SK-N-SH treated with all-trans-retinoic acid at 6 μM for 48 hours (cell line): ENCODE measurements around the gene SARNP.

Source experiments
- ATAC-seq: fragments of 200-7000 bp; cut with Tn5 transposase; 3 replicates; pipeline ENCODE4 v1.9.1; 2020; ENCODE audit warnings: mild to moderate bottlenecking, moderate library complexity
- ARNTL ChIP-seq: fragments of 450-650 bp; formaldehyde crosslinking; IDR thresholded peaks from 2 replicates; pipeline ENCODE4 v1.5.0; 2020; ENCODE audit warnings: low read depth, mild to moderate bottlenecking, moderate library complexity, borderline replicate concordance
- BACH2 ChIP-seq: fragments of 250-450 bp; sonication (Bioruptor Pico); IDR thresholded peaks from 2 replicates; pipeline ENCODE4 v1.9.0; 2021; ENCODE audit warnings: mild to moderate bottlenecking, borderline replicate concordance
- CREB5 ChIP-seq: fragments of 250-450 bp; sonication (Bioruptor Pico); IDR thresholded peaks from 2 replicates; pipeline ENCODE4 v1.5.1; 2020; ENCODE audit warnings: low read depth, mild to moderate bottlenecking, moderate library complexity
- CSDC2 ChIP-seq: fragments of 250-450 bp; sonication (Bioruptor Pico); IDR thresholded peaks from 2 replicates; pipeline ENCODE4 v1.5.0; 2020; ENCODE audit warnings: mild to moderate bottlenecking, moderate library complexity
- CSRNP3 ChIP-seq: fragments of 250-450 bp; sonication (Bioruptor Pico); IDR thresholded peaks from 2 replicates; pipeline ENCODE4 v1.5.1; 2021; ENCODE audit warnings: mild to moderate bottlenecking, moderate library complexity
- ESRRG ChIP-seq: fragments of 250-450 bp; sonication (Bioruptor Pico); IDR thresholded peaks from 2 replicates; pipeline ENCODE4 v1.6.1; 2021; ENCODE audit warnings: mild to moderate bottlenecking
- GLIS3 ChIP-seq: fragments of 250-450 bp; sonication (Bioruptor Pico); IDR thresholded peaks from 2 replicates; pipeline ENCODE4 v1.5.0; 2020; ENCODE audit warnings: mild to moderate bottlenecking, moderate library complexity
- ISL1 ChIP-seq: fragments of 250-450 bp; sonication (Bioruptor Pico); IDR thresholded peaks from 2 replicates; pipeline ENCODE4 v2.1.2; 2022; ENCODE audit warnings: mild to moderate bottlenecking, moderate library complexity
- OSR1 ChIP-seq: fragments of 250-450 bp; sonication (Bioruptor Pico); IDR thresholded peaks from 2 replicates; pipeline ENCODE4 v1.8.0; 2022; ENCODE audit warnings: moderate library complexity, mild to moderate bottlenecking, inconsistent platforms
- POU6F1 ChIP-seq: fragments of 250-450 bp; sonication (Bioruptor Pico); IDR thresholded peaks from 2 replicates; pipeline ENCODE4 v1.8.0; 2021; ENCODE audit warnings: low read depth, mild to moderate bottlenecking, moderate library complexity, borderline replicate concordance
- PPARA ChIP-seq: fragments of 250-450 bp; sonication (Bioruptor Pico); IDR thresholded peaks from 2 replicates; pipeline ENCODE4 v1.5.0; 2020; ENCODE audit warnings: mild to moderate bottlenecking, borderline replicate concordance
- TCF4 ChIP-seq: fragments of 250-450 bp; sonication (Bioruptor Pico); IDR thresholded peaks from 2 replicates; pipeline ENCODE4 v1.8.0; 2021; ENCODE audit warnings: mild to moderate bottlenecking, moderate library complexity, borderline replicate concordance
- TOX ChIP-seq: fragments of 250-450 bp; sonication (Bioruptor Pico); IDR thresholded peaks from 2 replicates; pipeline ENCODE4 v1.8.0; 2021; ENCODE audit warnings: mild to moderate bottlenecking, moderate library complexity, borderline replicate concordance
- ZC3H10 ChIP-seq: fragments of 250-450 bp; sonication (Bioruptor Pico); IDR thresholded peaks from 2 replicates; pipeline ENCODE4 v1.5.1; 2021; ENCODE audit warnings: mild to moderate bottlenecking, moderate library complexity
- ZFP3 ChIP-seq: fragments of 250-450 bp; sonication (Bioruptor Pico); IDR thresholded peaks from 2 replicates; pipeline ENCODE4 v1.5.0; 2020; ENCODE audit warnings: mild to moderate bottlenecking, moderate library complexity
- ZFP30 ChIP-seq: fragments of 450-650 bp; formaldehyde crosslinking; IDR thresholded peaks from 2 replicates; pipeline ENCODE4 v1.5.0; 2022; ENCODE audit warnings: mild to moderate bottlenecking, moderate library complexity
- ZNF565 ChIP-seq: fragments of 450-650 bp; formaldehyde crosslinking; conservative IDR thresholded peaks from 2 replicates; pipeline ENCODE4 v1.5.0; 2020; ENCODE audit warnings: low read depth, mild to moderate bottlenecking, moderate library complexity
- ZNF70 ChIP-seq: fragments of 450-650 bp; formaldehyde crosslinking; IDR thresholded peaks from 2 replicates; pipeline ENCODE4 v1.5.0; 2020; ENCODE audit warnings: mild to moderate bottlenecking, moderate library complexity
- ZNF8 ChIP-seq: fragments of 450-650 bp; formaldehyde crosslinking; IDR thresholded peaks from 2 replicates; pipeline ENCODE4 v1.5.0; 2020; ENCODE audit warnings: mild to moderate bottlenecking, moderate library complexity
- TF ChIP-seq, protein P1 (sequence below): fragments of 250-450 bp; sonication (Bioruptor Pico); IDR thresholded peaks from 2 replicates; pipeline ENCODE4 v1.8.0; 2020; ENCODE audit warnings: mild to moderate bottlenecking, moderate library complexity, borderline replicate concordance
- TF ChIP-seq, protein P2 (sequence below): fragments of 250-450 bp; sonication (Bioruptor Pico); IDR thresholded peaks from 2 replicates; pipeline ENCODE4 v1.5.0; 2020; ENCODE audit warnings: mild to moderate bottlenecking, moderate library complexity

The SARNP gene

DNA sequence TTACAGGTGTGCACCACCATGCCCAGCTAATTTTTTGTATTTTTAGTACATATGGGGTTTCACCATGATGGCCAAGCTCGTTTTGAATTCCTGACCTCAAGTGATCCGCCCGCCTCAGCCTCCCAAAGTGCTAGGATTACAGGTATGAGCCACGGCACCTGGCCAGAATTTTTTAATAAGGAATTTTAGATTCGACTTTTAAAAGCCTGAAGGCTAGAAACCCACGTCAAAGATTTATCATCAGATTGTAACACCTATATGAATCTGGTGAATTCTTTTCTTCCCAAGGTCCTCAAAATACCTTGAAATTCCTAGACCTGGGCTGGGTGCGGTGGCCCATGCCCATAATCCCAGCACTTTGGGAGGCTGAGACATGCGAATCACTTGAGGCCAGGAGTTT, 43.9 kb upstream of the SARNP start:
- no peak for ATAC-seq
- TF ChIP-seq, protein P1, sequence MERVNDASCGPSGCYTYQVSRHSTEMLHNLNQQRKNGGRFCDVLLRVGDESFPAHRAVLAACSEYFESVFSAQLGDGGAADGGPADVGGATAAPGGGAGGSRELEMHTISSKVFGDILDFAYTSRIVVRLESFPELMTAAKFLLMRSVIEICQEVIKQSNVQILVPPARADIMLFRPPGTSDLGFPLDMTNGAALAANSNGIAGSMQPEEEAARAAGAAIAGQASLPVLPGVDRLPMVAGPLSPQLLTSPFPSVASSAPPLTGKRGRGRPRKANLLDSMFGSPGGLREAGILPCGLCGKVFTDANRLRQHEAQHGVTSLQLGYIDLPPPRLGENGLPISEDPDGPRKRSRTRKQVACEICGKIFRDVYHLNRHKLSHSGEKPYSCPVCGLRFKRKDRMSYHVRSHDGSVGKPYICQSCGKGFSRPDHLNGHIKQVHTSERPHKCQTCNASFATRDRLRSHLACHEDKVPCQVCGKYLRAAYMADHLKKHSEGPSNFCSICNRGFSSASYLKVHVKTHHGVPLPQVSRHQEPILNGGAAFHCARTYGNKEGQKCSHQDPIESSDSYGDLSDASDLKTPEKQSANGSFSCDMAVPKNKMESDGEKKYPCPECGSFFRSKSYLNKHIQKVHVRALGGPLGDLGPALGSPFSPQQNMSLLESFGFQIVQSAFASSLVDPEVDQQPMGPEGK (CRISPR knock-in tag) = no peak
- no peak for TF ChIP-seq ZNF8

DNA sequence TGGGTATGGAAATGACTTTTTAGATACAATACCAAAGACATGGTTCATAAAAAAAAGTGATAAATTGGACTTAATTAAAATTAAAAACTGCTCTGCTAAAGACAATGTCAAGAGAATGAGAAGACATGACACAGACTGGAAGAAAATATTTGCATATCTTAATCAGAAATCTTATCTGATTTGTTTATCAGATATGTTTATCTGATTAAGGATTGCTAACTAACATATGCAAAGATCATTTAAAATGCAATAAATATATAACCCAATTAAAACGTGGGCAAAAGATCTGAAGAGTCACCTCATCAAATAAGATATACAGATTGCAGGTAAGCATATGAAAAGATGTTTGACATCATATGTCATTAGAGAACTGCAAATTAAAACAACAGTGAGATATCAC, 35.2 kb upstream of the SARNP start:
- TF ChIP-seq ZNF8 (no peak), ZNF565 (no peak), ARNTL (CRISPR knock-in tag) (no peak), PPARA (CRISPR knock-in tag) (no peak)
- TF ChIP-seq, all 23 proteins: peak for 0
- ATAC-seq = no peak

GRCh38 chr12:55850893-55851292, 33.4 kb upstream of the SARNP start:
- TF ChIP-seq ZC3H10 (CRISPR knock-in tag) = no peak
- TF ChIP-seq CSRNP3 (CRISPR knock-in tag) = no peak
- TF ChIP-seq, protein P2, sequence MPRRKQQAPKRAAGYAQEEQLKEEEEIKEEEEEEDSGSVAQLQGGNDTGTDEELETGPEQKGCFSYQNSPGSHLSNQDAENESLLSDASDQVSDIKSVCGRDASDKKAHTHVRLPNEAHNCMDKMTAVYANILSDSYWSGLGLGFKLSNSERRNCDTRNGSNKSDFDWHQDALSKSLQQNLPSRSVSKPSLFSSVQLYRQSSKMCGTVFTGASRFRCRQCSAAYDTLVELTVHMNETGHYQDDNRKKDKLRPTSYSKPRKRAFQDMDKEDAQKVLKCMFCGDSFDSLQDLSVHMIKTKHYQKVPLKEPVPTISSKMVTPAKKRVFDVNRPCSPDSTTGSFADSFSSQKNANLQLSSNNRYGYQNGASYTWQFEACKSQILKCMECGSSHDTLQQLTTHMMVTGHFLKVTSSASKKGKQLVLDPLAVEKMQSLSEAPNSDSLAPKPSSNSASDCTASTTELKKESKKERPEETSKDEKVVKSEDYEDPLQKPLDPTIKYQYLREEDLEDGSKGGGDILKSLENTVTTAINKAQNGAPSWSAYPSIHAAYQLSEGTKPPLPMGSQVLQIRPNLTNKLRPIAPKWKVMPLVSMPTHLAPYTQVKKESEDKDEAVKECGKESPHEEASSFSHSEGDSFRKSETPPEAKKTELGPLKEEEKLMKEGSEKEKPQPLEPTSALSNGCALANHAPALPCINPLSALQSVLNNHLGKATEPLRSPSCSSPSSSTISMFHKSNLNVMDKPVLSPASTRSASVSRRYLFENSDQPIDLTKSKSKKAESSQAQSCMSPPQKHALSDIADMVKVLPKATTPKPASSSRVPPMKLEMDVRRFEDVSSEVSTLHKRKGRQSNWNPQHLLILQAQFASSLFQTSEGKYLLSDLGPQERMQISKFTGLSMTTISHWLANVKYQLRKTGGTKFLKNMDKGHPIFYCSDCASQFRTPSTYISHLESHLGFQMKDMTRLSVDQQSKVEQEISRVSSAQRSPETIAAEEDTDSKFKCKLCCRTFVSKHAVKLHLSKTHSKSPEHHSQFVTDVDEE = no peak
- TF ChIP-seq BACH2 = no peak
- no peak for TF ChIP-seq GLIS3 (CRISPR knock-in tag)
- TF ChIP-seq ISL1 = no peak
- TF ChIP-seq ZFP30 (CRISPR knock-in tag) = no peak
- TF ChIP-seq ESRRG (CRISPR knock-in tag) = no peak
- TF ChIP-seq TCF4 = no peak
- no peak for TF ChIP-seq ZNF8
- TF ChIP-seq CSDC2 (CRISPR knock-in tag) = no peak
- no peak for TF ChIP-seq TOX (CRISPR knock-in tag)
- no peak for TF ChIP-seq ARNTL (CRISPR knock-in tag)
- no peak for TF ChIP-seq POU6F1 (CRISPR knock-in tag)
- no peak for TF ChIP-seq OSR1 (CRISPR knock-in tag)
- ATAC-seq = no peak

DNA sequence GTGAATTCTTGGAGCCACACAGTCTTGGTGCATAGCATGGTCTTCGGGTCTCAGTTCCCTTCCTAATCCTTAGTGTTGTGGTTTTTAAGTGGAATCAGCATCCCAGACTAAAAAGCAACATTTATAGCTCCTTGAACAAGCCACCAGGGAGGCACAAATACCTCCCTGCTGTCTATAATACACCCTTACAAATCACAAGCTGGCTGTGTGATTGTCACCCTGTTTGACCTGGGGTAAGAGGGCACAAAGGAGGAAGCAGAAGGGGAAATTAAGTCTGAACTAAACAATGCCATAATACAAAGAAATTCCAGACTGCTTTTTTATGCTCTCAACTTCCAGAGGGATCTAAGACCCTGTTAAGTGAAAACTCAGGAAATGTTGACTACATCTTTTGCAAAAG, 32.9 kb upstream of the SARNP start:
- no peak for ATAC-seq

GRCh38 chr12:55849616-55850343, 32.3 kb upstream of the SARNP start:
- no peak for ATAC-seq
- no peak for TF ChIP-seq ESRRG (CRISPR knock-in tag)
- no peak for TF ChIP-seq CREB5 (CRISPR knock-in tag)
- no peak for TF ChIP-seq TCF4
- TF ChIP-seq ZNF70 = no peak
- no peak for TF ChIP-seq TOX (CRISPR knock-in tag)
- TF ChIP-seq, protein P1 (CRISPR knock-in tag) = no peak
- TF ChIP-seq, protein P2 = no peak
- no peak for TF ChIP-seq ZNF565

More for the DNA sequence above, 32.9 kb upstream of the SARNP start:
- TF ChIP-seq OSR1 (CRISPR knock-in tag) (no peak), ZFP3 (CRISPR knock-in tag) (no peak)
- TF ChIP-seq, all 23 proteins: peak for 0
